Progenitor cell of endocrine pancreas (in vitro differentiated cells): ENCODE data around the gene PROCR. TPM values are rescaled to one million over a fixed set of nuclear protein-coding genes. Genes with fewer than 3 reads are reported as not detected.

Source experiments
- DNase-seq: peaks from one replicate; pipeline ENCODE4 v3.0.0; 2021; ENCODE audit warnings: low spot score; ENCODE audit not compliant: unreplicated experiment
- H3K27ac Mint-ChIP-seq: 2 replicates; pipeline ENCODE4 v1.8.0; 2021; ENCODE audit warnings: mild to moderate bottlenecking, moderate library complexity, mixed read lengths
- H3K27me3 Mint-ChIP-seq: 2 replicates; pipeline ENCODE4 v1.8.0; 2021; ENCODE audit warnings: mixed read lengths
- H3K36me3 Mint-ChIP-seq: 2 replicates; pipeline ENCODE4 v1.8.0; 2022; ENCODE audit warnings: mixed read lengths; ENCODE audit not compliant: insufficient read depth
- H3K4me1 Mint-ChIP-seq: 2 replicates; pipeline ENCODE4 v1.8.0; 2021; ENCODE audit warnings: low read depth, mixed read lengths
- H3K4me3 Mint-ChIP-seq: 2 replicates; pipeline ENCODE4 v1.8.0; 2021; ENCODE audit warnings: low read depth, mild to moderate bottlenecking, moderate library complexity, mixed read lengths
- H3K9me3 Mint-ChIP-seq: 2 replicates; pipeline ENCODE4 v1.8.0; 2021; ENCODE audit warnings: low read depth, mixed read lengths
- long read RNA-seq: library from polyadenylated mRNA; unstranded; transcript quantifications from one replicate; pipeline ENCODE4 v2.0.0, GENCODE V29; 2020
- total RNA-seq: library from RNA; stranded (reverse); gene quantifications from 2 replicates; pipeline ENCODE4 v1.2.1, GENCODE V29; 2021
- TF ChIP-seq, protein P1 (sequence below): fragments of 200-600 bp; sonication (generic); IDR thresholded peaks from one replicate; pipeline ENCODE4 v1.5.0; 2021; ENCODE audit warnings: antibody characterized with exemption, mild to moderate bottlenecking; ENCODE audit not compliant: unreplicated experiment

Gene PROCR
- 0.51 and 0.55 TPM in 2 replicates for total RNA-seq
- long read RNA-seq, partial matches to known transcripts: 0 of 1 reads
- long read RNA-seq, other reads (novel, unspliced or antisense): 1 of 1 reads

DNA sequence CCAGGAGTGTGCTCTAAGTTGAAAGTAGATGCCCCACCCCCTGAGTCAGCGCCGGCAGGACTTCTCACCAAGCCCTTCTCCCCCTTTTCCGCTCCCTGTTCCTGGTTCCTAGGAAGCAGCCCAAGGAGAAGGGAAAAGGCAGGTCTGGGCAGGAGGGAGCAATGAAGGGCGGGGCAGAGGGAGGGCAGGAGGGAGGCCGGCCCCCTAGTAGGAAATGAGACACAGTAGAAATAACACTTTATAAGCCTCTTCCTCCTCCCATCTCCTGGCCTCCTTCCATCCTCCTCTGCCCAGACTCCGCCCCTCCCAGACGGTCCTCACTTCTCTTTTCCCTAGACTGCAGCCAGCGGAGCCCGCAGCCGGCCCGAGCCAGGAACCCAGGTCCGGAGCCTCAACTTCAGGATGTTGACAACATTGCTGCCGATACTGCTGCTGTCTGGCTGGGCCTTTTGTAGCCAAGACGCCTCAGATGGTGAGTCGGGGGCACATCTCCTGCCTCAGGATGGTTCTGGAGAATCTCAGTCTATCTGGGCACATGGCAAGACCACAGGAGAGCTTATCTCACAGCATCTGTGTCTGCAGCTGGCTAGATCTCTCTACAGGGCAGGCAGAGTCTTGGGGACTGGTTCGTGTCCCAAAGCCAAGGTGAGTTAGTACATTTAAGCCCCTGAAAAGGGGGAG, at the start of gene PROCR:
Gene PROCR, plus strand, starts transcription at position 320 of the 681 bp plus-strand sequence. Its CDS starts 83 bp downstream, at position 403.
- H3K4me1 Mint-ChIP-seq: peaks cover 3% of the 10 kb centered on the region
- no peak within 1 kb of the TSS for H3K4me3 Mint-ChIP-seq
- peaks cover 23% of the 10 kb centered on the region for H3K27me3 Mint-ChIP-seq
- H3K36me3 Mint-ChIP-seq: peaks cover 2% of the 10 kb centered on the region
- no peak within 1 kb of the TSS for H3K27ac Mint-ChIP-seq
- DNase-seq: no peak
- peaks cover 4% of the 10 kb centered on the region for H3K9me3 Mint-ChIP-seq
- TF ChIP-seq, protein P1, sequence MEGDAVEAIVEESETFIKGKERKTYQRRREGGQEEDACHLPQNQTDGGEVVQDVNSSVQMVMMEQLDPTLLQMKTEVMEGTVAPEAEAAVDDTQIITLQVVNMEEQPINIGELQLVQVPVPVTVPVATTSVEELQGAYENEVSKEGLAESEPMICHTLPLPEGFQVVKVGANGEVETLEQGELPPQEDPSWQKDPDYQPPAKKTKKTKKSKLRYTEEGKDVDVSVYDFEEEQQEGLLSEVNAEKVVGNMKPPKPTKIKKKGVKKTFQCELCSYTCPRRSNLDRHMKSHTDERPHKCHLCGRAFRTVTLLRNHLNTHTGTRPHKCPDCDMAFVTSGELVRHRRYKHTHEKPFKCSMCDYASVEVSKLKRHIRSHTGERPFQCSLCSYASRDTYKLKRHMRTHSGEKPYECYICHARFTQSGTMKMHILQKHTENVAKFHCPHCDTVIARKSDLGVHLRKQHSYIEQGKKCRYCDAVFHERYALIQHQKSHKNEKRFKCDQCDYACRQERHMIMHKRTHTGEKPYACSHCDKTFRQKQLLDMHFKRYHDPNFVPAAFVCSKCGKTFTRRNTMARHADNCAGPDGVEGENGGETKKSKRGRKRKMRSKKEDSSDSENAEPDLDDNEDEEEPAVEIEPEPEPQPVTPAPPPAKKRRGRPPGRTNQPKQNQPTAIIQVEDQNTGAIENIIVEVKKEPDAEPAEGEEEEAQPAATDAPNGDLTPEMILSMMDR: no peak

DNA sequence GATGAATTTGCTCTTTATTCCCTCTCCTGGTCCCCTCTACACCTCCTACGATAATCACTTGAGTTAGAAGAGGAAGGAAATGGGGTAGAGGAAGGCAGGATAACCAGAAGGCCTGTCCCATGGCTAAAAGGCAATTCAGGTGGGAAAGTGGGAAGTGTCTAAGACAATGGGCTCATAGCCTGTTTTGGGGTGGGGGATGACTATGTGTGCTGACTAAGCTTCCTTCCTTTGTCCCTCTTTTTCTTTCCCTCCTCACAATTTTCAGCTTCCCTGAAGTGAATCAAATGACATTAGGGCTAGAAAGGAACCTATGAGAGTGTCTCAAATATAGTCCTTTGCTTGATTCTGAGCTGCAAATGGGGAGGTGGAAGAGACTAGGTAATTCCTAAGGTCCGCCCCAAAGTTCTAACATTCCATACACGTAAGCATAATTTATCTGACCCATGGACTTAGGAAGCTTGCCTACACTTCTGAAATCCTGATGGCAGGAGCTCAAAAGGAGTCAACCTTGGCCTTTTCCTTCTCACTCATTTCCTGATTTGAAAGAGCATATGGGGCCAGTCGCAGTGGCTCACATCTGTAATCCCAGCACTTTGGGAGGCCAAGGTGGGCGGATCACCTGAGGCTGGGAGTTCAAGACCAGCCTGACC, 49.0 kb upstream of the PROCR start:
- Mint-ChIP-seq H3K27ac (no peak overlapping the region), H3K4me1 (no peaks in the 10 kb centered on the region), H3K36me3 (peaks cover 37% of the 10 kb centered on the region)

DNA sequence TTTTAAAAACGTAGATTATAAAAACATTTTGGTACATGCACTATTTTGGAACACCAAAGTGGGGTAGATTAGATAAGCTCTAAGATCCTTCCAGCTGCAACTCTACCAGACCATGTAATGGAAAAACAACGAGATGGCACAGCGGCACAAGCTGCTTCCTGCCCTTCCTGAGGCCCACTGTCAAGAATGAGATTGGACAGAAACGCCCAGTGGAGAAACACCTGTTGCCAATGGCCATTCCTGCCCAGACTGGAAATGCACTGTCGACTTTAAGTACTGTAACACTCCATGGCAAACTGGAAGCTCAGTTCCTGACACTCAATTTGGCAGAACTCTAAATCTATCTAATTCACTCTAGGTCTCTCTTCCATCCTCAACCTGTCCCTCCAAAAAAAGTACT, 46.1 kb upstream of the PROCR start:
- H3K9me3 Mint-ChIP-seq: no peaks in the 10 kb centered on the region

More for the DNA sequence above, 49.0 kb upstream of the PROCR start:
- DNase-seq: no peak
- TF ChIP-seq, protein P1: no peak
- no peak overlapping the region for H3K4me3 Mint-ChIP-seq
- no peaks in the 10 kb centered on the region for H3K27me3 Mint-ChIP-seq
- H3K9me3 Mint-ChIP-seq: no peaks in the 10 kb centered on the region

DNA sequence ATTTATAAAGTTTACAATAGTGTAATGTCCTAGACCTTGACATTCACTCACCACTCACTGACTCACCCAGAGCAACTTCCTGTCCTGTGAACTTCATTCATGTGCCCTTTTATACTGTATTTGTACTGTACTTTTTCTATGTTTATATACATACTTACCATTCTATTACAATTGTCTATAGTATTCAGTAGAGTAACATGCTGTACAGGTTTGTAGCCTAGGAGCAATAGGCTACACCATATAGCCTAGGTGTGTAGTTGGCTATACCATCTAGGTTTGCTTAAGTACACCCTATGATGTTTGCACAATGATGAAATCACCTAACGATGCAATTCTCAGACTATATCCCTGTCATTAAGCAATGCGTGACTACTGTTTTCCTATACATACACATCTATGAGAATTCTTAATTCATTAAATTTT, 42.2 kb upstream of the PROCR start:
- Mint-ChIP-seq H3K4me1 (no peaks in the 10 kb centered on the region), H3K36me3 (peaks cover 36% of the 10 kb centered on the region), H3K27me3 (no peaks in the 10 kb centered on the region), H3K9me3 (no peaks in the 10 kb centered on the region), H3K4me3 (no peak overlapping the region), H3K27ac (no peak overlapping the region)
- no peak for DNase-seq
- TF ChIP-seq, protein P1: no peak

More for the DNA sequence above, 46.1 kb upstream of the PROCR start:
- no peaks in the 10 kb centered on the region for H3K4me1 Mint-ChIP-seq
- TF ChIP-seq, protein P1: no peak
- H3K27ac Mint-ChIP-seq: no peak overlapping the region
- DNase-seq: no peak
- H3K27me3 Mint-ChIP-seq: no peaks in the 10 kb centered on the region
- peaks cover 33% of the 10 kb centered on the region for H3K36me3 Mint-ChIP-seq
- H3K4me3 Mint-ChIP-seq: no peak overlapping the region

DNA sequence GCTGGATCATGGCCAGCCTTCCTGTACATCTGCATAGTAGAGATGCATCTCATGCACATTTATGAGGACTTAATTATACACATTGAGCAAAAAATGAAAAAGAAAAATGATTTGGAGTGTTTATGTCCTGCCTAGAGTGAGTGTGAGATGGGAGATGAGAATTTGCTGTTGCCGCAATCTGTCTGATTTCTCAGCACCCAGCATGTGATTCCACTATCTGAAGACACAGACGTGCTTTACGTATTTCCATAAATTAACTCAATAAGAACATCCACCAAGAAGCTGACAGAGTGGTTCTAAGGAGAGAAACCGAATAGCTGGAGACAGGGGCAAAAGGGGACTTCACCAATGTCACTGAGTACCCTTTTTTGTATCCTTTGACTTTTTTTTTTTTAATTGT, 39.9 kb upstream of the PROCR start:
- DNase-seq: no peak
- H3K27ac Mint-ChIP-seq: no peak overlapping the region
- H3K9me3 Mint-ChIP-seq: no peaks in the 10 kb centered on the region
- no peaks in the 10 kb centered on the region for H3K4me1 Mint-ChIP-seq
- TF ChIP-seq, protein P1: no peak
- H3K27me3 Mint-ChIP-seq: no peaks in the 10 kb centered on the region
- H3K36me3 Mint-ChIP-seq: peaks cover 31% of the 10 kb centered on the region
- no peak overlapping the region for H3K4me3 Mint-ChIP-seq
